Upper lobe of left lung (tissue), 6 donors: ENCODE data around the gene SHISA5. TPM values are rescaled to one million over a fixed set of nuclear protein-coding genes. Genes with fewer than 3 reads are reported as not detected.
A peak's percentile ranks its signal among the peaks of the same experiment; 100 is the strongest.

Experiments
- ATAC-seq, 2 donors: fragments of 200-7000 bp; cut with Tn5 transposase; one replicate each; pipeline ENCODE4 v1.9.1; 2022; ENCODE audit warnings: mild to moderate bottlenecking in 2 of 2, moderate library complexity in 2 of 2; ENCODE audit not compliant: low FRiP score in 2 of 2
- DNase-seq, 2 donors: peaks; one replicate each; pipeline ENCODE4 v3.0.0-alpha.2; 2019 to 2020
- H3K27ac ChIP-seq, 4 donors: fragments of 200-600 bp; sonication (generic); one replicate each; pipeline ENCODE4 v1.5.1; 2016 to 2019
- H3K27me3 ChIP-seq, 4 donors: fragments of 200-600 bp; sonication (generic); one replicate each; pipeline ENCODE4 v1.5.1; 2017 to 2019
- H3K36me3 ChIP-seq, 4 donors: fragments of 200-600 bp; sonication (generic); one replicate each; pipeline ENCODE4 v1.5.1; 2016 to 2019
- H3K4me1 ChIP-seq, 4 donors: fragments of 200-600 bp; sonication (generic); one replicate each; pipeline ENCODE4 v1.5.1; 2018 to 2019
- H3K4me3 ChIP-seq, 4 donors: fragments of 200-600 bp; sonication (generic); one replicate each; pipeline ENCODE4 v1.5.1; 2017 to 2019; ENCODE audit warnings: mild to moderate bottlenecking in 2 of 4, moderate library complexity in 1 of 4
- H3K9me3 ChIP-seq, 4 donors: fragments of 200-600 bp; sonication (generic); one replicate each; pipeline ENCODE4 v1.5.1; 2018 to 2019
- EP300 ChIP-seq, 4 donors: sonication (generic); formaldehyde crosslinking; IDR thresholded peaks; one replicate each; pipeline ENCODE4 v1.5.1; 2017; ENCODE audit warnings: antibody characterized with exemption in 4 of 4, control low read depth in 2 of 4
- POLR2A ChIP-seq, 4 donors: fragments of 450-650 bp; IDR thresholded peaks; one replicate each; pipeline ENCODE4 v1.5.1; 2016 to 2017; ENCODE audit warnings: antibody characterized with exemption in 4 of 4, mild to moderate bottlenecking in 2 of 4
- POLR2AphosphoS5 ChIP-seq, 2 donors: sonication (generic); formaldehyde crosslinking; IDR thresholded peaks; one replicate each; pipeline ENCODE4 v1.5.1; 2017; ENCODE audit warnings: antibody characterized with exemption in 2 of 2
- WGBS, 2 donors: methylation state at CpG; one replicate each; pipeline ENCODE4 v1.1.5; 2017 to 2018; 5-methylcytosine and 5-hydroxymethylcytosine counted together
- total RNA-seq, 6 donors: library from RNA; depleted of rRNA in 4 of 6; stranded (reverse); fragments of >200 nt in 4 of 6; gene quantifications; one replicate each; pipeline versions ENCODE4 v1.1.0 to v1.2.1, GENCODE V29; 2016 to 2021
- TF ChIP-seq, protein P1 (sequence below), 6 experiments: fragments of 450-650 bp in 4 of 6; fragments of 200-600 bp in 2 of 6; sonication (generic) in 2 of 6; IDR thresholded peaks; one replicate each; pipeline ENCODE4 v1.5.1; 2016 to 2019; ENCODE audit warnings: antibody characterized with exemption in 6 of 6
- donor health status: DM: no; HTN: no; CAD: no; lungs with moderate emphysema.
- donor health status: DM: no; HTN: yes; CAD: no; lungs with severe emphysema.

The SHISA5 gene
- total RNA-seq, 6 donors from 2014 or later, result 67.1 to 228 (median 148) TPM

DNA sequence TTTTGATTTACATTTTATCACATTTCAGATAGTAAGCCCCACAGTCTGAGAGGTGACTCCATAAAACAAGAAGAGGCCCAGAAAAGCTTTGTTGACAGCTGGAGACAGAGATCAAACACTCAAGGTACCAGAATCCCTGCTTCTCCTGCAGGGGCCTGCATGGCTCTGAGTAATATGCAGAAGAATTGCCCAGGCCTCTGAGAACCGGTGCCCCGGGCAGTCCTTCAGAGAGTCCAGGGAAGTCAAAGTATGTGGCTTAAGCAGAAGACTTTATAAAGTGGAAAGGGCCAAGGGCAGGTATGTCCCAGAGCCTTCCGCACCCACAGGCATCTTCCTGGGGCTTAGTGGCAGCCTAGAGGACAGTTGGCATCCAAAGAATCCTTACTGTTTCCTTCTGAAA is 44.6 kb downstream of the SHISA5 start:
- Histone ChIP-seq H3K4me1 (no peaks in the 10 kb centered on the region), H3K4me3 (no peak overlapping the region), H3K36me3 (peaks cover 5 to 79% (median 51%) of the 10 kb centered on the region in 4 donors), H3K27me3 (no peaks in the 10 kb centered on the region), H3K27ac (no peak overlapping the region), H3K9me3 (no peaks in the 10 kb centered on the region)
- 98% methylated on average over 3 of the region's 3 CpGs; no CpG with 5 or more reads in 1 of the 2 donors for WGBS, 2 donors
- DNase-seq, result no peak
- TF ChIP-seq POLR2AphosphoS5 (IDR thresholded peaks at IDR 0.05) (no peak), POLR2A (IDR thresholded peaks at IDR 0.05) (no peak), EP300 (IDR thresholded peaks at IDR 0.05) (no peak)
- TF ChIP-seq, protein P1, sequence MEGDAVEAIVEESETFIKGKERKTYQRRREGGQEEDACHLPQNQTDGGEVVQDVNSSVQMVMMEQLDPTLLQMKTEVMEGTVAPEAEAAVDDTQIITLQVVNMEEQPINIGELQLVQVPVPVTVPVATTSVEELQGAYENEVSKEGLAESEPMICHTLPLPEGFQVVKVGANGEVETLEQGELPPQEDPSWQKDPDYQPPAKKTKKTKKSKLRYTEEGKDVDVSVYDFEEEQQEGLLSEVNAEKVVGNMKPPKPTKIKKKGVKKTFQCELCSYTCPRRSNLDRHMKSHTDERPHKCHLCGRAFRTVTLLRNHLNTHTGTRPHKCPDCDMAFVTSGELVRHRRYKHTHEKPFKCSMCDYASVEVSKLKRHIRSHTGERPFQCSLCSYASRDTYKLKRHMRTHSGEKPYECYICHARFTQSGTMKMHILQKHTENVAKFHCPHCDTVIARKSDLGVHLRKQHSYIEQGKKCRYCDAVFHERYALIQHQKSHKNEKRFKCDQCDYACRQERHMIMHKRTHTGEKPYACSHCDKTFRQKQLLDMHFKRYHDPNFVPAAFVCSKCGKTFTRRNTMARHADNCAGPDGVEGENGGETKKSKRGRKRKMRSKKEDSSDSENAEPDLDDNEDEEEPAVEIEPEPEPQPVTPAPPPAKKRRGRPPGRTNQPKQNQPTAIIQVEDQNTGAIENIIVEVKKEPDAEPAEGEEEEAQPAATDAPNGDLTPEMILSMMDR (IDR thresholded peaks at IDR 0.05), result no peak
- ATAC-seq, result no peak

DNA sequence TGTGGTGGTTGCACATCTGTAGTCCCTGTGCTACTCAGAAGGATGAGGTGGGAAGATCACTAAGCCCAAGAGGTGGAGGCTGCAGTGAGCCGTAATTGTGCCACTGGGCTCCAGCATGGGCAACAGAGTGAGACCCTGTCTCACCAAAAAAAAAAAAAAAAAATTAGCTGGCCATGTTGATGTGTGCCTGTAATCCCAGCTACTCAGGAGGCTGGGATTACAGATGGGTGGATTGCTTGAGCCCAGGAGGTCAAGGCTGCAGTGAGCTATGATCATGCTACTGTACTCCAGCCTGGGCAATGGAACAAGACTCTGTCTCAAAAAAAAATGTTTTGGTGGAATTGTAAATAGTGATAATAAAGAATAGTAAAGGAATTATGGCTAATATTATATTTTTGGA is 47.5 kb downstream of the SHISA5 start:
- H3K36me3 ChIP-seq, result peaks cover 10 to 92% (median 67%) of the 10 kb centered on the region in 4 donors
- ATAC-seq (no peak), DNase-seq (no peak)
- no peak overlapping the region for H3K27ac ChIP-seq
- no peaks in the 10 kb centered on the region for H3K9me3 ChIP-seq
- H3K4me3 ChIP-seq, result no peak overlapping the region
- WGBS, 2 donors, result 92 to 100% methylated on average over 1 of the region's 1 CpG
- no peak for TF ChIP-seq POLR2A (IDR thresholded peaks at IDR 0.05)
- TF ChIP-seq, protein P1 (IDR thresholded peaks at IDR 0.05), result no peak
- no peak for TF ChIP-seq POLR2AphosphoS5 (IDR thresholded peaks at IDR 0.05)
- TF ChIP-seq EP300 (IDR thresholded peaks at IDR 0.05), result no peak
- H3K27me3 ChIP-seq, result no peaks in the 10 kb centered on the region
- no peaks in the 10 kb centered on the region for H3K4me1 ChIP-seq

DNA sequence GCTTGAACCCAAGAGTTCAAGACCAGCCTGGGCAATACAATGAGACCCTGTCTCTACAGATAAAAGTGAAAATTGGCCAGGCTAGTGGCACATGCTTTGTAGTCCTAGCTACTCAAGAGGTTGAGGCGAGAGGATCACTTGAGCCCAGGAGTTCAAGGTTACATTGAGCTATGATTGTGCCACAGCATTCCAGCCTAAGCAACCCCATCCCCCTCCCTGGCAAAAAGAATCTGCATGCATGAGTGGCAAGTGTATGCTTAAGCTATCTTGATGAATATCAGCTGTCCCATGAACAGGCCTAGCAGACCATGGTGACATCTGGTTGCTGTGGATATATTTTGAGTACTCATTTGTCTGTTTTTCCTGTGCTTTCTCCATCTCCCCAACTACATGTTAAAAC is 52.7 kb downstream of the SHISA5 start:
- Histone ChIP-seq H3K4me3 (no peak overlapping the region), H3K27me3 (no peaks in the 10 kb centered on the region), H3K4me1 (peaks cover 8 to 15% (median 9%) of the 10 kb centered on the region in 4 donors), H3K36me3 (peaks cover 5 to 54% (median 33%) of the 10 kb centered on the region in 4 donors), H3K27ac (no peak overlapping the region), H3K9me3 (no peaks in the 10 kb centered on the region)
- TF ChIP-seq, protein P1 (IDR thresholded peaks at IDR 0.05), result no peak
- TF ChIP-seq POLR2A (IDR thresholded peaks at IDR 0.05) (no peak), POLR2AphosphoS5 (IDR thresholded peaks at IDR 0.05) (no peak)
- 75 to 87% methylated on average over 1 of the region's 1 CpG for WGBS, 2 donors
- ATAC-seq, result no peak
- DNase-seq, result no peak

DNA sequence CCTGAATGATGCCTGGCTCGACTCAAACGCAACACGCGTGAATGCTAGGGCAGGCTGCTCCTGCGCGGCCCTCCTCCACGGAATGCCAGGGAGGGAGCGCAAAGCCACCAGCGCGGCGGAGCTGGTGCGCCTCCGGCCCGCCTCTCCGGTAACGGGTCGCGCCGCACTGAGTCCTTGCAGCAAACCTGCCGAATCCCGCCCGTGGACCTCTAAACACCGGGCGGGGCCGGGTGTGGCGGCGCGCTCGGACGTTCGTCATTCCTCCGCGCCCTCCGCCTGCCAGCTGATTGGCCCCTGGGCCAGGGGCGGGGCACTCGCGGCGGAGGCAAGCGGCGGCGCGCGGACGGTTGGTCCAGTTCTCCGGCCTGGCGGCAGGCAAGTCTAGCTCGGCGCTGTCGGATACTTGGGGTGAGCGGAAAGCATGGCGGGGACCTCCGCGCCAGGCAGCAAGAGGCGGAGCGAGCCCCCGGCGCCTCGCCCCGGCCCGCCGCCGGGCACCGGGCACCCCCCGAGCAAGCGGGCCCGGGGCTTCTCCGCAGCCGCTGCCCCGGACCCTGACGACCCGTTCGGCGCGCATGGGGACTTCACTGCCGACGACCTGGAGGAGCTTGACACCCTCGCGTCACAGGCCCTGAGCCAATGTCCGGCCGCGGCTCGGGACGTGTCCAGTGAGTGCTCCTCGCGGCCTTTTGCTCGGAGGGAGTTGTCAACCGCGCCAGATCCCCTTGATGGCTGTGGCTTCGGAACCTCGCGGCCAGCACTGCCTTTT is 57.4 kb downstream of the SHISA5 start, which contains the start of gene ATRIP:
Gene ATRIP (plus strand): TSS at position 313 of the 769 bp plus-strand sequence. CDS start 109 bp downstream, at position 422.
- TF ChIP-seq EP300 (IDR thresholded peaks at IDR 0.05) (peak in 1 of 4 donors; percentile 3), POLR2AphosphoS5 (IDR thresholded peaks at IDR 0.05) (peak; percentile 87 to 96), POLR2A (IDR thresholded peaks at IDR 0.05) (peak in 3 of 4 donors; percentile 87 to 92 (median 91))
- TF ChIP-seq, protein P1 (IDR thresholded peaks at IDR 0.05), result peak in 4 of 6 experiments; percentile 22 to 37 (median 28)
- Histone ChIP-seq H3K27ac (peak within 1 kb of the TSS; percentile 87 to 96 (median 94)), H3K4me1 (peaks cover 21 to 35% (median 22%) of the 10 kb centered on the region in 4 donors), H3K9me3 (no peaks in the 10 kb centered on the region), H3K36me3 (peaks cover 0 to 43% (median 17%) of the 10 kb centered on the region in 4 donors), H3K27me3 (no peaks in the 10 kb centered on the region), H3K4me3 (peak within 1 kb of the TSS; percentile 79 to 86 (median 85))
- WGBS, 2 donors, result 1% methylated on average over 59 of the region's 91 CpGs; no CpG with 5 or more reads in 1 of the 2 donors
- DNase-seq (peak; percentile 93 to 98), ATAC-seq (peak; percentile 98 to 99)
